KMS-11 (cell line): ENCODE results near the gene SHC3.

Experiments used
- H2AFZ ChIP-seq: fragments of 200-600 bp; sonication (generic); 2 replicates; pipeline ENCODE4 v1.6.1; 2016; ENCODE audit warnings: antibody characterized with exemption, mixed run types, low read depth
- H3K27ac ChIP-seq: fragments of 200-600 bp; sonication (generic); 2 replicates; pipeline ENCODE4 v1.6.1; 2016; ENCODE audit warnings: mild to moderate bottlenecking, mixed run types
- H3K27me3 ChIP-seq: fragments of 200-600 bp; sonication (generic); 2 replicates; pipeline ENCODE4 v1.6.1; 2017; ENCODE audit warnings: mild to moderate bottlenecking, low read depth, mixed run types, moderate library complexity; ENCODE audit not compliant: insufficient read depth
- H3K36me3 ChIP-seq: fragments of 200-600 bp; sonication (generic); 2 replicates; pipeline ENCODE4 v1.6.1; 2017; ENCODE audit warnings: mild to moderate bottlenecking, mixed run types; ENCODE audit not compliant: insufficient read depth
- H3K4me1 ChIP-seq: fragments of 200-600 bp; sonication (generic); 2 replicates; pipeline ENCODE4 v1.6.1; 2016; ENCODE audit warnings: mild to moderate bottlenecking, low read depth, mixed run types; ENCODE audit not compliant: poor library complexity, severe bottlenecking
- H3K4me2 ChIP-seq: fragments of 200-600 bp; sonication (generic); 2 replicates; pipeline ENCODE4 v1.7.0; 2016; ENCODE audit warnings: mild to moderate bottlenecking, mixed run types
- H3K4me3 ChIP-seq: fragments of 200-600 bp; sonication (generic); IDR thresholded peaks from 2 replicates; pipeline ENCODE4 v1.6.1; 2017; ENCODE audit warnings: low read depth, low read length, mixed read lengths; ENCODE audit not compliant: insufficient read depth
- H3K79me2 ChIP-seq: fragments of 200-600 bp; sonication (generic); 2 replicates; pipeline ENCODE4 v1.6.1; 2016; ENCODE audit warnings: low read depth, mixed run types; ENCODE audit not compliant: insufficient read depth
- H3K9ac ChIP-seq: fragments of 200-600 bp; sonication (generic); 2 replicates; pipeline ENCODE4 v1.6.1; 2016; ENCODE audit warnings: mild to moderate bottlenecking, mixed run types
- H4K20me1 ChIP-seq: fragments of 200-600 bp; sonication (generic); 2 replicates; pipeline ENCODE4 v1.6.1; 2016; ENCODE audit warnings: mild to moderate bottlenecking, mixed run types; ENCODE audit not compliant: insufficient read depth
- TF ChIP-seq, protein P1 (sequence below): fragments of 200-600 bp; sonication (generic); conservative IDR thresholded peaks from 2 replicates; pipeline ENCODE4 v1.6.1; 2017; ENCODE audit warnings: low read depth, mild to moderate bottlenecking, antibody characterized with exemption, low read length, moderate library complexity, mixed read lengths

SHC3 gene

DNA sequence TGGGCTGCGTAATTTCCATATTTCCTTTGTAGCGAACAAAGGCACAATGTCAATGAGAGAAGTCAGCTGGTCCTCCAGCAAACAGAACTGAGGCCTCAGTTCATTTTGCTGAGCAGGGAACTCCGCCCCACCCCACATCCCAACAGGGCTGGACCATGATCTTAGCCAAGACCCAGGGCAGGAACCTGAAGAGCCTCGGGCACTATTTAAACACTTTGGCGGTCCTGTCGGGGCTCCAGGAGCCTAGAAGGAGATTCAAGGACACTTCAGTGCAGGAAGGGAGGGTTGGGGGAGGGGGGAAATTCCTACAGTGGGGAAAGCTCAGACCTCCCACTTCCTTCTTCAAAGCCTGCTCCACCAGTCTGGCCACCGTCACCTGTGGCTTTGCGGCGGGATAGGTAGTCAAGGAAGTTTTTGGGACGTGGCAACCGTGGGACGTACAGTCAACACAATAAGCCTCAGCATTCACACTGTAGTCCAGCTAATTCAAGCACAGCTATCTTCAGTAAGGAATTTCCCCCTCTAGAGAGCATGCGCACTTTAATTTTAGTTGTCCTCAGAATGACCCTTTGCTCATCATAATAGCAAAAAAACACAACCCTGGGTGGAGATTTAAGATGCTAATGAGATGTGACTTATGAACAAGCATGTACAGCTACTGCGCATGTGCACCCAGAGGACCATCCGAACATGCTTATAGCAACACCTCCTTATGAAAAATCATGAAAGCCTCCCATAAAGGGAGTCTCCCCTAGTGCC is 156.4 kb downstream of the SHC3 start:
- H3K79me2 ChIP-seq: no peaks in the 10 kb centered on the region
- H2AFZ ChIP-seq: no peak overlapping the region
- H3K27me3 ChIP-seq: no peaks in the 10 kb centered on the region
- H3K4me1 ChIP-seq: no peaks in the 10 kb centered on the region
- no peak overlapping the region for H3K27ac ChIP-seq
- H3K9ac ChIP-seq: no peak overlapping the region
- no peak overlapping the region for H3K4me3 ChIP-seq
- TF ChIP-seq, protein P1, sequence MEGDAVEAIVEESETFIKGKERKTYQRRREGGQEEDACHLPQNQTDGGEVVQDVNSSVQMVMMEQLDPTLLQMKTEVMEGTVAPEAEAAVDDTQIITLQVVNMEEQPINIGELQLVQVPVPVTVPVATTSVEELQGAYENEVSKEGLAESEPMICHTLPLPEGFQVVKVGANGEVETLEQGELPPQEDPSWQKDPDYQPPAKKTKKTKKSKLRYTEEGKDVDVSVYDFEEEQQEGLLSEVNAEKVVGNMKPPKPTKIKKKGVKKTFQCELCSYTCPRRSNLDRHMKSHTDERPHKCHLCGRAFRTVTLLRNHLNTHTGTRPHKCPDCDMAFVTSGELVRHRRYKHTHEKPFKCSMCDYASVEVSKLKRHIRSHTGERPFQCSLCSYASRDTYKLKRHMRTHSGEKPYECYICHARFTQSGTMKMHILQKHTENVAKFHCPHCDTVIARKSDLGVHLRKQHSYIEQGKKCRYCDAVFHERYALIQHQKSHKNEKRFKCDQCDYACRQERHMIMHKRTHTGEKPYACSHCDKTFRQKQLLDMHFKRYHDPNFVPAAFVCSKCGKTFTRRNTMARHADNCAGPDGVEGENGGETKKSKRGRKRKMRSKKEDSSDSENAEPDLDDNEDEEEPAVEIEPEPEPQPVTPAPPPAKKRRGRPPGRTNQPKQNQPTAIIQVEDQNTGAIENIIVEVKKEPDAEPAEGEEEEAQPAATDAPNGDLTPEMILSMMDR: no peak
- H3K4me2 ChIP-seq: no peak overlapping the region
- H3K36me3 ChIP-seq: no peaks in the 10 kb centered on the region
- H4K20me1 ChIP-seq: no peaks in the 10 kb centered on the region

DNA sequence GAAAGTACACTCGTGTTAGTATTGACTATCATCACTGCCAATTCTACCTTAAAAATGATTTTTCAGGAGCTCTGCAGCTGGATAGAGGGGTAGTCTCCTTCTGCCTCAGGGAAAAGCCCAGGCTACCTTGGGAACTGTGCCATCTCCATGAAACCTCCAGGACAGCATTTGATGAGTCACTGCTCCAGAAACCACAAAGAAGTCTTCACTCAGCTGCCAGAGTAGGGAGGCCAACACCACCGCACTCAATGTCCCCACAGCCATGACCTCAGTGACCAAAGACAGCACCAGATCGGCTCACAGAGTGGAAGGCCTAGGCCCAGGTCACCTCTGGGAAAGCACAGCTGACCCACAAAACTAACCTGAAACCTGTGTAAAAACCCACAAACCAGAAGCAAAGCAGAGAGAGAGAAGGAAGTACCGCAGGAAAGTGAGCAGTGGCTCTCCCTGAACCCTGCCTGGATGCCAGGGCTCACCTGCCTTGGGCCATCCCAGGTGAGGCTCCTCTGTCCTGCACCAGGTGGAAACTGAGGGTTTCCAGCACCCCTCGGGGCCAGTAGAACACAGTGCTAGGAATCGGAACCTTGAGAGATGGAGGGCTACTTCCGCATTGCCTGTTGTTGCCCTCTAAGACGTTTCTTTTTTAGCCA is 157.3 kb downstream of the SHC3 start:
- Histone ChIP-seq H3K79me2 (no peaks in the 10 kb centered on the region), H3K27ac (no peak overlapping the region), H3K36me3 (no peaks in the 10 kb centered on the region), H3K27me3 (no peaks in the 10 kb centered on the region), H4K20me1 (no peaks in the 10 kb centered on the region), H3K4me1 (no peaks in the 10 kb centered on the region), H3K4me3 (no peak overlapping the region), H2AFZ (no peak overlapping the region), H3K4me2 (no peak overlapping the region), H3K9ac (no peak overlapping the region)
- TF ChIP-seq, protein P1: no peak

DNA sequence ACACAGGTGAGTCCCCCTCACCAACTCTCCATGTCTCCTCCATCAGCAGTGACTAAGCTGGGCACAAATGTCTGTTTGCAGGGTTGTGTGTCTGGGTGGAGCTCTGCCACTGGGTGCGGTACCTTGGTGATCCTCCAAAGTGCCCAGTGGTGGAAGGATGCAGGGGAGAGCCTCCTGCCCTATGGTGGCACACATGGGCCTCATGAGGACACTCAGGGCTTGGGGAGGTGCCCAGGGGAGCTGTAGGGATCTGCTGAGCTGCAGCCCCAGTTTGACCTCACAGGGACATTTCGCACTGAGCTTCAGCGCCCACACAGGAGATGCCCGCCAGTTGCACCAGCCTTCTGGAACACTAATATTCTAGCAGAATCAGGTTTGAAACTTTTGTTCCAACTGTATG is 157.9 kb downstream of the SHC3 start:
- Histone ChIP-seq H3K4me2 (no peak overlapping the region), H2AFZ (no peak overlapping the region), H3K27me3 (no peaks in the 10 kb centered on the region), H3K4me3 (no peak overlapping the region), H3K79me2 (no peaks in the 10 kb centered on the region), H3K4me1 (no peaks in the 10 kb centered on the region), H3K36me3 (no peaks in the 10 kb centered on the region), H4K20me1 (no peaks in the 10 kb centered on the region), H3K9ac (no peak overlapping the region), H3K27ac (no peak overlapping the region)
- TF ChIP-seq, protein P1: no peak

DNA sequence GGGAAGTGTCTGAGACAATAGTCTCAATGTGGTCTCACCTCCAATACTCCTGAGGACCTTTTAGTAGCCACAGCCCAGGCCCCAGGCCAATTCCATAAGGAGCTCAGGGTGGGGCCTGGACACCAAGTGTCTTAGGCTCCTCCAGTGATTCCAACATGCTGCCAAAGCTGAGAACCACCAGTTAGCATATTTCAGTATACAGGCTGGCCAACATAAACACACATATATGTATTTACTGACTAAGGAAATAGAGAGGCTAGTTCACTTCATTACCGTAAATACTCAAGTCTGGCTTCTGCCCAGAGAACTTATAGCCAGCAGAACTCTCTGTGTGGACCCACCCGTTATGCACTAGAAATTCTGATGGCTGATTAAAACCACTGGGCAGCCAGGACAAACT is 163.3 kb downstream of the SHC3 start:
- Histone ChIP-seq H3K9ac (no peak overlapping the region), H3K27me3 (no peaks in the 10 kb centered on the region)
- TF ChIP-seq, protein P1: no peak

More for the DNA sequence above, 163.3 kb downstream of the SHC3 start:
- H2AFZ ChIP-seq: no peak overlapping the region
- H3K27ac ChIP-seq: no peak overlapping the region
- H3K36me3 ChIP-seq: no peaks in the 10 kb centered on the region
- H3K4me2 ChIP-seq: no peak overlapping the region
- H3K4me3 ChIP-seq: no peak overlapping the region
- H3K4me1 ChIP-seq: no peaks in the 10 kb centered on the region
- no peaks in the 10 kb centered on the region for H3K79me2 ChIP-seq
- H4K20me1 ChIP-seq: no peaks in the 10 kb centered on the region
